ENCODE measurements around the gene ACSM3. TPM values are rescaled to one million over a fixed set of nuclear protein-coding genes. Genes with fewer than 3 reads are reported as not detected.
"Not testable (repeated sequence)": the region's sequence is repeated elsewhere in the genome, so short reads cannot be mapped to it uniquely, and the experiment has no call there.

ACSM3 gene
- total RNA-seq (1 to 10 TPM; 1.7 to 3.4 TPM), polyA plus RNA-seq (ENCODE audit: insufficient read length in 2 of 2) (1 to 10 TPM; 4.2 to 5.2 TPM)
- long read RNA-seq, donor 1, partial matches to known transcripts = 12 of 12 reads
- long read RNA-seq, donor 1, other reads (novel, unspliced or antisense) = 0 of 12 reads
- long read RNA-seq, donor 2 = 0 reads
- long read RNA-seq, donor 3 = 0 reads
- long read RNA-seq, donor 4, transcript ACSM3-201 (14 exons, 2,845 nt) = major isoform, 9 of 39 reads
- long read RNA-seq, donor 4, partial matches to known transcripts = 15 of 39 reads
- long read RNA-seq, donor 4, other reads (novel, unspliced or antisense) = 14 of 39 reads

- DNase-seq (ENCODE audit: low read depth in 4 of 6, low spot score in 6 of 6) = peak in 2 of 6 donors; percentile 26 to 46
- Histone ChIP-seq H3K27me3 (ENCODE audit: control insufficient read depth, insufficient read depth, low read length) (no peaks in the 10 kb centered on the region), H3K9me3 (ENCODE audit: control insufficient read depth, insufficient read depth, low read length) (no peaks in the 10 kb centered on the region), H3K4me1 (ENCODE audit: control insufficient read depth, insufficient read depth, low read length) (no peaks in the 10 kb centered on the region), H3K4me3 (ENCODE audit: low read depth, low read length) (peak within 1 kb of the TSS; percentile 40), H3K27ac (ENCODE audit: low read depth, low read length) (no peak within 1 kb of the TSS), H3K36me3 (ENCODE audit: control insufficient read depth, insufficient read depth, low read length) (no peaks in the 10 kb centered on the region)
- WGBS (ENCODE audit: insufficient coverage) = 34% methylated on average over 9 of the region's 10 CpGs
These were observed at the start of gene ACSM3 for GRCh38 chr16:20763461-20764232. Gene ACSM3, plus strand, starts transcription at chr16:20764014. Its CDS starts 6,021 bp downstream, at chr16:20770035.

GRCh38 chr16:20717718-20718117 lies 46.1 kb upstream of the ACSM3 start:
- not testable (repeated sequence) for H3K27me3 ChIP-seq (ENCODE audit: control insufficient read depth, insufficient read depth, low read length); H3K4me3 ChIP-seq (ENCODE audit: low read depth, low read length); DNase-seq (ENCODE audit: low read depth in 4 of 6, low spot score in 6 of 6); H3K27ac ChIP-seq (ENCODE audit: low read depth, low read length); H3K36me3 ChIP-seq (ENCODE audit: control insufficient read depth, insufficient read depth, low read length); H3K9me3 ChIP-seq (ENCODE audit: control insufficient read depth, insufficient read depth, low read length); H3K4me1 ChIP-seq (ENCODE audit: control insufficient read depth, insufficient read depth, low read length)

- Histone ChIP-seq H3K36me3 (ENCODE audit: control insufficient read depth, insufficient read depth, low read length) (no peaks in the 10 kb centered on the region), H3K9me3 (ENCODE audit: control insufficient read depth, insufficient read depth, low read length) (no peaks in the 10 kb centered on the region), H3K4me1 (ENCODE audit: control insufficient read depth, insufficient read depth, low read length) (no peaks in the 10 kb centered on the region), H3K27me3 (ENCODE audit: control insufficient read depth, insufficient read depth, low read length) (no peaks in the 10 kb centered on the region), H3K4me3 (ENCODE audit: low read depth, low read length) (no peak overlapping the region), H3K27ac (ENCODE audit: low read depth, low read length) (no peak overlapping the region)
- WGBS (ENCODE audit: insufficient coverage) = no CpG with 5 or more reads among the region's 4 CpGs
- no peak for DNase-seq (ENCODE audit: low read depth in 4 of 6, low spot score in 6 of 6)
These were observed 43.6 kb upstream of the ACSM3 start for GRCh38 chr16:20720251-20720650.

- H3K4me3 ChIP-seq (ENCODE audit: low read depth, low read length) = no peak overlapping the region
- DNase-seq (ENCODE audit: low read depth in 4 of 6, low spot score in 6 of 6) = no peak
- no peaks in the 10 kb centered on the region for H3K4me1 ChIP-seq (ENCODE audit: control insufficient read depth, insufficient read depth, low read length)
- H3K9me3 ChIP-seq (ENCODE audit: control insufficient read depth, insufficient read depth, low read length) = no peaks in the 10 kb centered on the region
- H3K27me3 ChIP-seq (ENCODE audit: control insufficient read depth, insufficient read depth, low read length) = no peaks in the 10 kb centered on the region
- H3K36me3 ChIP-seq (ENCODE audit: control insufficient read depth, insufficient read depth, low read length) = no peaks in the 10 kb centered on the region
- no peak overlapping the region for H3K27ac ChIP-seq (ENCODE audit: low read depth, low read length)
These were observed 37.2 kb upstream of the ACSM3 start for GRCh38 chr16:20726661-20727060.

- Histone ChIP-seq H3K9me3 (ENCODE audit: control insufficient read depth, insufficient read depth, low read length) (no peaks in the 10 kb centered on the region), H3K4me1 (ENCODE audit: control insufficient read depth, insufficient read depth, low read length) (no peaks in the 10 kb centered on the region), H3K4me3 (ENCODE audit: low read depth, low read length) (no peak overlapping the region), H3K27ac (ENCODE audit: low read depth, low read length) (no peak overlapping the region), H3K27me3 (ENCODE audit: control insufficient read depth, insufficient read depth, low read length) (no peaks in the 10 kb centered on the region), H3K36me3 (ENCODE audit: control insufficient read depth, insufficient read depth, low read length) (no peaks in the 10 kb centered on the region)
- WGBS (ENCODE audit: insufficient coverage) = 69% methylated on average over 3 of the region's 3 CpGs
- DNase-seq (ENCODE audit: low read depth in 4 of 6, low spot score in 6 of 6) = no peak
These were observed 36.6 kb upstream of the ACSM3 start for GRCh38 chr16:20727181-20727580.

- WGBS (ENCODE audit: insufficient coverage) = 76% methylated on average over 2 of the region's 3 CpGs
- no peak for DNase-seq (ENCODE audit: low read depth in 4 of 6, low spot score in 6 of 6)
- H3K27me3 ChIP-seq (ENCODE audit: control insufficient read depth, insufficient read depth, low read length) = no peaks in the 10 kb centered on the region
- no peaks in the 10 kb centered on the region for H3K36me3 ChIP-seq (ENCODE audit: control insufficient read depth, insufficient read depth, low read length)
- no peak overlapping the region for H3K4me3 ChIP-seq (ENCODE audit: low read depth, low read length)
- no peaks in the 10 kb centered on the region for H3K4me1 ChIP-seq (ENCODE audit: control insufficient read depth, insufficient read depth, low read length)
- no peaks in the 10 kb centered on the region for H3K9me3 ChIP-seq (ENCODE audit: control insufficient read depth, insufficient read depth, low read length)
- no peak overlapping the region for H3K27ac ChIP-seq (ENCODE audit: low read depth, low read length)
These were observed 34.7 kb upstream of the ACSM3 start for GRCh38 chr16:20729141-20729540.

- no peak overlapping the region for H3K4me3 ChIP-seq (ENCODE audit: low read depth, low read length)
- no peak overlapping the region for H3K27ac ChIP-seq (ENCODE audit: low read depth, low read length)
- H3K9me3 ChIP-seq (ENCODE audit: control insufficient read depth, insufficient read depth, low read length) = no peaks in the 10 kb centered on the region
- peaks cover 13% of the 10 kb centered on the region for H3K36me3 ChIP-seq (ENCODE audit: control insufficient read depth, insufficient read depth, low read length)
- H3K4me1 ChIP-seq (ENCODE audit: control insufficient read depth, insufficient read depth, low read length) = no peaks in the 10 kb centered on the region
- no peak for DNase-seq (ENCODE audit: low read depth in 4 of 6, low spot score in 6 of 6)
- no peaks in the 10 kb centered on the region for H3K27me3 ChIP-seq (ENCODE audit: control insufficient read depth, insufficient read depth, low read length)
- WGBS (ENCODE audit: insufficient coverage) = no CpG with 5 or more reads among the region's 3 CpGs
These were observed 29.8 kb upstream of the ACSM3 start for GRCh38 chr16:20734056-20734455.

- peaks cover 13% of the 10 kb centered on the region for H3K36me3 ChIP-seq (ENCODE audit: control insufficient read depth, insufficient read depth, low read length)
- no peaks in the 10 kb centered on the region for H3K9me3 ChIP-seq (ENCODE audit: control insufficient read depth, insufficient read depth, low read length)
- H3K4me1 ChIP-seq (ENCODE audit: control insufficient read depth, insufficient read depth, low read length) = no peaks in the 10 kb centered on the region
- no peak for DNase-seq (ENCODE audit: low read depth in 4 of 6, low spot score in 6 of 6)
- H3K4me3 ChIP-seq (ENCODE audit: low read depth, low read length) = no peak overlapping the region
- WGBS (ENCODE audit: insufficient coverage) = 100% methylated on average over 1 of the region's 3 CpGs
- no peaks in the 10 kb centered on the region for H3K27me3 ChIP-seq (ENCODE audit: control insufficient read depth, insufficient read depth, low read length)
- no peak overlapping the region for H3K27ac ChIP-seq (ENCODE audit: low read depth, low read length)
These were observed 29.0 kb upstream of the ACSM3 start for GRCh38 chr16:20734782-20735181.

- no peak for DNase-seq (ENCODE audit: low read depth in 4 of 6, low spot score in 6 of 6)
- H3K27ac ChIP-seq (ENCODE audit: low read depth, low read length) = no peak overlapping the region
- no peaks in the 10 kb centered on the region for H3K27me3 ChIP-seq (ENCODE audit: control insufficient read depth, insufficient read depth, low read length)
- no peaks in the 10 kb centered on the region for H3K9me3 ChIP-seq (ENCODE audit: control insufficient read depth, insufficient read depth, low read length)
- peaks cover 13% of the 10 kb centered on the region for H3K36me3 ChIP-seq (ENCODE audit: control insufficient read depth, insufficient read depth, low read length)
- H3K4me3 ChIP-seq (ENCODE audit: low read depth, low read length) = no peak overlapping the region
- peaks cover 5% of the 10 kb centered on the region for H3K4me1 ChIP-seq (ENCODE audit: control insufficient read depth, insufficient read depth, low read length)
- no CpG with 5 or more reads among the region's 1 CpG for WGBS (ENCODE audit: insufficient coverage)
These were observed 28.3 kb upstream of the ACSM3 start for GRCh38 chr16:20735490-20735889.
